Tibial nerve (tissue), 4 donors: ENCODE data around the gene CSNK1G1. TPM values are rescaled to one million over a fixed set of nuclear protein-coding genes. Genes with fewer than 3 reads are reported as not detected.

Experiments
- DNase-seq, 2 donors: peaks; one replicate each; pipeline ENCODE4 v3.0.0-alpha.2; 2019; ENCODE audit warnings: low spot score in 2 of 2
- H3K27ac ChIP-seq, 4 donors: fragments of 200-600 bp; sonication (generic) in 3 of 4; one replicate each; pipeline ENCODE4 v1.5.1; 2017 to 2019; ENCODE audit warnings: mild to moderate bottlenecking in 1 of 4
- H3K27me3 ChIP-seq, 2 donors: fragments of 200-600 bp; sonication (generic) in 1 of 2; one replicate each; pipeline versions ENCODE4 v1.5.1 to v1.6.0; 2017 to 2019
- H3K36me3 ChIP-seq, 3 donors: fragments of 200-600 bp; sonication (generic); one replicate each; pipeline ENCODE4 v1.5.1; 2018 to 2019
- H3K4me1 ChIP-seq, 4 donors: fragments of 200-600 bp; sonication (generic) in 3 of 4; one replicate each; pipeline ENCODE4 v1.5.1; 2017 to 2019
- H3K4me3 ChIP-seq, 4 donors: fragments of 200-600 bp; sonication (generic) in 3 of 4; one replicate each; pipeline ENCODE4 v1.5.1; 2017 to 2019; ENCODE audit warnings: mild to moderate bottlenecking in 1 of 4, moderate library complexity in 1 of 4
- H3K9me3 ChIP-seq, 4 donors: fragments of 200-600 bp; sonication (generic) in 3 of 4; one replicate each; pipeline ENCODE4 v1.5.1; 2017 to 2019
- EP300 ChIP-seq, 2 donors: sonication (generic); formaldehyde crosslinking; IDR thresholded peaks; one replicate each; pipeline ENCODE4 v1.6.1; 2017; ENCODE audit warnings: antibody characterized with exemption in 2 of 2, mild to moderate bottlenecking in 1 of 2
- POLR2A ChIP-seq, 2 donors: fragments of 450-650 bp; IDR thresholded peaks; one replicate each; pipeline ENCODE4 v1.6.1; 2017; ENCODE audit warnings: antibody characterized with exemption in 2 of 2, mild to moderate bottlenecking in 2 of 2, moderate library complexity in 2 of 2
- WGBS, 2 donors: methylation state at CpG; one replicate each; pipeline ENCODE4 v1.1.5; 2018; 5-methylcytosine and 5-hydroxymethylcytosine counted together
- total RNA-seq, 4 donors: library from RNA; depleted of rRNA; stranded (reverse); fragments of >200 nt; gene quantifications; one replicate each; pipeline ENCODE4 v1.1.0, GENCODE V29; 2016
- TF ChIP-seq, protein P1 (sequence below), 5 experiments: fragments of 200-600 bp in 3 of 5; fragments of 450-650 bp in 2 of 5; sonication (generic) in 3 of 5; IDR thresholded peaks; one replicate each; pipeline ENCODE4 v1.5.1; 2016 to 2019; ENCODE audit warnings: antibody characterized with exemption in 5 of 5, mild to moderate bottlenecking in 3 of 5, moderate library complexity in 2 of 5

The CSNK1G1 gene
- total RNA-seq, 4 donors from 2014 or later = 20.5 to 25.8 (median 22.5) TPM

DNA sequence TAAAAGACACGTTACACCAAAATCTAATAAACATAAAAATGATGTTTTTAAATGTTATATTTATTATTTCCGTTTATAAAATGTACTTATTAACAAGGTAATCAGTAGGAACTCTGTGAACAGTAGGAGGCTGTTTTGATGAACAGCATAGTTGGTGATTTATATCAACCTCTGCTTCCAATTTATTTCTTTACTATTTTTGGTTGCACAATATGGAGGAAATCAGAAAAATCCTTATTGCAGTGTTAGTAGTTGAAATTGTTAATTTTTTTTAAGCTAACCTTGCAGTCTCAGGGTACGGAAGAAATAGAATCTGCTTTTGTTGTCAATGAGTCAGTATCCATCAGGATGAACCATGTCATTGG lies 209.5 kb downstream of the CSNK1G1 start:
- no peak overlapping the region for H3K4me3 ChIP-seq
- TF ChIP-seq, protein P1, sequence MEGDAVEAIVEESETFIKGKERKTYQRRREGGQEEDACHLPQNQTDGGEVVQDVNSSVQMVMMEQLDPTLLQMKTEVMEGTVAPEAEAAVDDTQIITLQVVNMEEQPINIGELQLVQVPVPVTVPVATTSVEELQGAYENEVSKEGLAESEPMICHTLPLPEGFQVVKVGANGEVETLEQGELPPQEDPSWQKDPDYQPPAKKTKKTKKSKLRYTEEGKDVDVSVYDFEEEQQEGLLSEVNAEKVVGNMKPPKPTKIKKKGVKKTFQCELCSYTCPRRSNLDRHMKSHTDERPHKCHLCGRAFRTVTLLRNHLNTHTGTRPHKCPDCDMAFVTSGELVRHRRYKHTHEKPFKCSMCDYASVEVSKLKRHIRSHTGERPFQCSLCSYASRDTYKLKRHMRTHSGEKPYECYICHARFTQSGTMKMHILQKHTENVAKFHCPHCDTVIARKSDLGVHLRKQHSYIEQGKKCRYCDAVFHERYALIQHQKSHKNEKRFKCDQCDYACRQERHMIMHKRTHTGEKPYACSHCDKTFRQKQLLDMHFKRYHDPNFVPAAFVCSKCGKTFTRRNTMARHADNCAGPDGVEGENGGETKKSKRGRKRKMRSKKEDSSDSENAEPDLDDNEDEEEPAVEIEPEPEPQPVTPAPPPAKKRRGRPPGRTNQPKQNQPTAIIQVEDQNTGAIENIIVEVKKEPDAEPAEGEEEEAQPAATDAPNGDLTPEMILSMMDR (IDR thresholded peaks at IDR 0.05) = no peak
- TF ChIP-seq EP300 (IDR thresholded peaks at IDR 0.05) (no peak), POLR2A (IDR thresholded peaks at IDR 0.05) (no peak)
- H3K36me3 ChIP-seq = peaks cover 0 to 47% (median 4%) of the 10 kb centered on the region in 3 donors
- peaks cover 0 to 5% of the 10 kb centered on the region in 2 donors for H3K27me3 ChIP-seq
- 78 to 83% methylated on average over 3 of the region's 3 CpGs for WGBS, 2 donors
- no peak for DNase-seq
- peaks cover 0 to 18% (median 5%) of the 10 kb centered on the region in 4 donors for H3K4me1 ChIP-seq
- no peak overlapping the region for H3K27ac ChIP-seq
- no peaks in the 10 kb centered on the region for H3K9me3 ChIP-seq

DNA sequence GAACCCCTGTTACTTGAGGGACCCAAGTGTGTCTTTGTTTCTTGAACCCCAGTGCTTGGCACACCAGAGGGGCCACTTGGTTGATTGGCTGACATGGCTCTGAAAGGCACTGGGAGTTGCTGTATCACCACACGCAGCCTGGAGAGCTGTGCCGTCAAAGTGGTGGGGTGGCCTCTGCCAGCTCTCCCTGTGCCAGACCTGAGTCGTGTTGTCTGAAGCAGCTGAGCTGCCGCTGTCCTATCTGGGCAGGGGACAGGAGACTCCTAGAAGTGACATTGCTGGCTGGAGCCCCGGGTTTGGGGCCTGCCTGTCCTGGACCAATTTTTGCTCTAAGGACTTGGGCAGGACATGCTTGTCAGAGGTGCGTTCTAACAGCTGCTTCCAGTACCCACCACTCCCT lies 209.9 kb downstream of the CSNK1G1 start:
- Histone ChIP-seq H3K27ac (no peak overlapping the region), H3K9me3 (no peaks in the 10 kb centered on the region), H3K4me1 (peaks cover 0 to 14% (median under 1%) of the 10 kb centered on the region in 4 donors), H3K27me3 (no peaks in the 10 kb centered on the region), H3K4me3 (no peak overlapping the region), H3K36me3 (peaks cover 0 to 52% (median 4%) of the 10 kb centered on the region in 3 donors)
- DNase-seq = no peak
- TF ChIP-seq EP300 (IDR thresholded peaks at IDR 0.05) (no peak), POLR2A (IDR thresholded peaks at IDR 0.05) (no peak)
- TF ChIP-seq, protein P1 (IDR thresholded peaks at IDR 0.05) = no peak
- 76 to 90% methylated on average over 4 to 6 of the region's 6 CpGs for WGBS, 2 donors

DNA sequence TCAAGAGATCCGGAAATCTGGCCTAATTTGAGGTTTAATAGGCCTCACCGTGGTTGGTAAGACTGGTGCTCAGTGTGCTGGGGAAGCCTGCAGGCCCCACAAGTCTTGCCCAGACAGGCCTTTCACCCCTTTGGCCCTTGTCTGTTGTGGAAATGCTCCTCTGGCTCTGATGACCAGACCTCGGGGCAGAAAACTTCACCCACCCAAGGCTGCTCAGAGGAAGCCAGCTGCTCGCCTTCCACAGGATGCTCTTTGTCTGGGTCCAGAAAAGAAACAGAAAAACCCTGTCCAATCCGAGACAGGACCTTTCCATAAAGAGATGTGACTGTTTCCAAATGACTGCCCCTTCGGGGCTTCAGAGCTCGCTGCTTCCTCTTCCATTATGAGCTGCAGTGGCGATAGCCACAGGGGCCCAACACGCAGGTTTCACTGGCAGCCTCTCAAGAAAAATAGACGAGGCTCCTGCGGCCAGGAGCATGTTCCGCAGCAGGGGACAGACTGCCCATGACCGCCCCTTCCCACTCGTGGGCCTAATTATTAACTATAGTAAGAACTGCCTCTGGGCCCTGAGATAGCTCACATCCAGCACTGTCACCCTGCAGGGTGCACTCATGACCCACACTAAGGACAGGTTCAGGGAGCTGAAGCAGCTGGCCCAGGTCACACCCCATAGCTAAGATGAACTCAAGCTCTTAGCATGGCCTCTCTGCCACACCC lies 211.2 kb downstream of the CSNK1G1 start:
- Histone ChIP-seq H3K4me1 (peaks cover 0 to 20% (median 0%) of the 10 kb centered on the region in 4 donors), H3K4me3 (no peak overlapping the region), H3K27me3 (no peaks in the 10 kb centered on the region), H3K9me3 (no peaks in the 10 kb centered on the region), H3K36me3 (peaks cover 0 to 52% (median 4%) of the 10 kb centered on the region in 3 donors), H3K27ac (peak overlapping the region in 1 of 4 donors; percentile 36)
- DNase-seq = no peak
- TF ChIP-seq, protein P1 (IDR thresholded peaks at IDR 0.05) = no peak
- TF ChIP-seq EP300 (IDR thresholded peaks at IDR 0.05) (no peak), POLR2A (IDR thresholded peaks at IDR 0.05) (no peak)
- WGBS, 2 donors = 31 to 43% methylated on average over 14 of the region's 14 CpGs

DNA sequence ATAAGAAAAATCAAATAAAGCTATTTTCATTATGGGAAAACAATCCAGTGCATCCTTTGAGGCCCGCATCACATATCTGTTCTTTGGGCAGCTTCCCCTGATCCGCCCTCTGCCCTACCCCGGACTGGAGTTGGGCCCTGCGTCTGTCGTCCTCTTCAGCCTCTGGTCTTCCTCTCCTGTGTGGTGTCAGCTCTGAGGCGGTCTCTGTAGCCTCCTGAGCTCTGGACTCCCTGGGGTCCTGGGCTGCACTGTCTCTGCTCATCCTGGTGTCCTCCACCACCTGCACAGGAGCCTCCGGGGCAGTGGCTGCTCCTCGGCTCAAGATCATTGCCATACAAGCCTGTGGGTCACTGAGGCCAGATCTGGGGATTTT lies 211.8 kb downstream of the CSNK1G1 start:
- no peak overlapping the region for H3K4me3 ChIP-seq
- no peaks in the 10 kb centered on the region for H3K9me3 ChIP-seq
- TF ChIP-seq EP300 (IDR thresholded peaks at IDR 0.05) (no peak), POLR2A (IDR thresholded peaks at IDR 0.05) (no peak)
- TF ChIP-seq, protein P1 (IDR thresholded peaks at IDR 0.05) = no peak
- peaks cover 0 to 52% (median 4%) of the 10 kb centered on the region in 3 donors for H3K36me3 ChIP-seq
- peak overlapping the region in 1 of 4 donors; percentile 36 for H3K27ac ChIP-seq
- H3K27me3 ChIP-seq = no peaks in the 10 kb centered on the region
- 63 to 69% methylated on average over 8 of the region's 8 CpGs for WGBS, 2 donors
- no peak for DNase-seq
- peaks cover 0 to 20% (median 0%) of the 10 kb centered on the region in 4 donors for H3K4me1 ChIP-seq

DNA sequence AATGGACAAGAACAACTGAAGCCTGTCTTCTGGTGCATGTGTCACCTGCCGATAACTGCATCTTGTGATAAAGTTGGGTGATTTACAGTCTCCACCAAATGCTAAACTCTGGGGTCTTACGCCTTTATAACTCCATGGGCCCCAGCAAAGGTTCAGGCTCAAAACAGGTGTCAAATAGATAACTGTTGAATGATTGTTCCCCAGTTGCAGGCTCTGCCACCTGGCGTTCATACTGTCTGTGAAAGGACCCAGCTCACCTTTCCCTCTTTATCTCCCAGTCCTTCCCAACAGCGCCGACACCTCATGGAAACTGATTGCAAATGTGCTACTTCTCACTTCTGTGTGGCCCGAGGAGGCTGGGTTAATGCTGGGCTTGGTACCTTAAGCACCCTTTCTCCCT lies 212.7 kb downstream of the CSNK1G1 start:
- H3K36me3 ChIP-seq = peaks cover 0 to 58% (median 9%) of the 10 kb centered on the region in 3 donors
- no peak for DNase-seq
- no peak overlapping the region for H3K27ac ChIP-seq
- peaks cover 0 to 20% (median 0%) of the 10 kb centered on the region in 4 donors for H3K4me1 ChIP-seq
- no peaks in the 10 kb centered on the region for H3K27me3 ChIP-seq
- TF ChIP-seq, protein P1 (IDR thresholded peaks at IDR 0.05) = no peak
- no peak for TF ChIP-seq EP300 (IDR thresholded peaks at IDR 0.05)
- TF ChIP-seq POLR2A (IDR thresholded peaks at IDR 0.05) = no peak
- no peaks in the 10 kb centered on the region for H3K9me3 ChIP-seq
- no peak overlapping the region for H3K4me3 ChIP-seq
- 88 to 93% methylated on average over 6 of the region's 6 CpGs for WGBS, 2 donors
